CD4-positive, alpha-beta T cell treated with Interleukin-6 at 100 ng/mL for 8 hours (primary cell): ENCODE measurements around the gene BAHCC1.

ENCODE experiments used
- DNase-seq: peaks from one replicate; pipeline ENCODE4 v3.0.0-alpha.2; 2020; ENCODE audit warnings: mixed read lengths, low spot score

BAHCC1 gene

DNA sequence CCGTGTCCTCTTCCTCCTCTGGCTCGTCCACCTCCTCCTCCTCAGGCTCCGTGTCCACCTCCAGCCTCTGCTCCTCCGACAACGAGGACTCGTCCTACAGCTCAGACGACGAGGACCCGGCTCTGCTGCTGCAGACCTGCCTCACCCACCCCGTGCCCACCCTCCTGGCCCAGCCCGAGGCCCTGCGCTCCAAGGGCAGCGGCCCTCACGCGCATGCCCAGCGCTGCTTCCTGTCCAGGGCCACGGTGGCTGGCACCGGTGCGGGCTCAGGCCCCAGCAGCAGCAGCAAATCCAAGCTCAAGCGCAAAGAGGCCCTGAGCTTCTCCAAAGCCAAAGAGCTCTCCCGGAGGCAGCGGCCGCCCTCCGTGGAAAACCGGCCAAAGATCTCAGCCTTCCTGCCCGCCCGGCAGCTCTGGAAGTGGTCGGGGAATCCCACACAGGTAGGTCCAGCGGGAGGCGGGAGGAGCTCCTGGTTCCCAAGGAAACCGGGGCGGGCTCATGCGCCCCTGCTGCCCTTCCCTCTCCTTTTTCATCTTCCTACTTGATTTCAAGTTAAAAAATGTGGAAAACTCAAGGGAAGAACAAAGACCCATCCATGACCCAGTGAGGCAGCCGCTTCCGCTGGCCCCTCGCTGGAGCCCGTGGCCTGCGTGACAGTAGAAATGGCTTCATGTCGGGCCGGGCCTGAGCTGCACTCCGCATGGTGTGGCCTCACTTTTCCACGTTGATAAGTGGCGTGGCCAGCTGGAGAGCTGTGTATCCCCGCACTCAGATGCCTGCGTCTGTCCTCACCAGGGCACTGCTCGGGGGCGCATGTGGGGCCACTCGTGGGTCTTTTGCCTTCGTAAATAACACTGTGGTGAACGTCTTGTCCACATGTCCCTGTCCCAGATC lies 66.6 kb downstream of the BAHCC1 start:
- DNase-seq, result no peak

DNA sequence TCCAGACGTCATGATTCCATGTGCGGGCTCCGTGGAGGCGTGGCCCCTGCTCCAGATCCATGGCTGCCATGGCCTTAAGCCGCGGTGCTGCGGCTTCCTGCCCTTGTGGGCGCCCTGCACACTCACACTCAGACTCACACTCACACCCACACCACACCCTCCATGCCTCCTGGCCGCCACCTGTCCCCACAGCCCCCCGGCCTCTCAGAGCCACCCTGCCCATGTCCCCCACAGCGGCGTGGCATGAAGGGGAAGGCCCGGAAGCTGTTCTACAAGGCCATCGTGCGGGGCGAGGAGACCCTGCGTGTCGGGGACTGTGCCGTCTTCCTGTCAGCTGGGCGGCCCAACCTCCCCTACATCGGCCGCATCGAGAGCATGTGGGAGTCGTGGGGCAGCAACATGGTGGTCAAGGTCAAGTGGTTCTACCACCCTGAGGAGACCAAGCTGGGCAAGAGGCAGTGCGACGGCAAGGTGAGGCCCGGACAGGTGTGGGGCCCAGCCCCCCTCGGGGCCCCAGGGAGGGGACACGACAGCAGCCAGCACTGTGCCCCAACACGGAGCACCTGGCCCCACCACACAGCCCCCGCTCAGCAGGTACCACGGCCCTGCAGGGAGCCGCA lies 67.4 kb downstream of the BAHCC1 start:
- DNase-seq, result no peak

DNA sequence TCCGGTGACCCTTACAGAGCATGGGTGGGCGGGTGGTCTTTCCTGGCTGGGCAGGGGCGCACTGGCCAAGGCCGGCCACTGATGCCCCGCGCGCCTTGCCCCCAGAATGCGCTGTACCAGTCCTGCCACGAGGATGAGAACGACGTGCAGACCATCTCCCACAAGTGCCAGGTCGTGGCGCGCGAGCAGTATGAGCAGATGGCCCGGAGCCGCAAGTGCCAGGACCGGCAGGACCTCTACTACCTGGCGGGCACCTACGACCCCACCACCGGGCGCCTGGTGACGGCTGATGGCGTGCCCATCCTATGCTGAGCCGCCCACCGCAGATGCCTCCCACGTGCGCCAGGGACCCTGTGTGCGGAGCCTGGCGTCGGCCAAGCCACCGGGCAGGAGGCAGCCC lies 68.2 kb downstream of the BAHCC1 start:
- DNase-seq, result no peak

- no peak for DNase-seq
Observed at GRCh38 chr17:81464586-81464985, 69.3 kb downstream of the BAHCC1 start.

DNA sequence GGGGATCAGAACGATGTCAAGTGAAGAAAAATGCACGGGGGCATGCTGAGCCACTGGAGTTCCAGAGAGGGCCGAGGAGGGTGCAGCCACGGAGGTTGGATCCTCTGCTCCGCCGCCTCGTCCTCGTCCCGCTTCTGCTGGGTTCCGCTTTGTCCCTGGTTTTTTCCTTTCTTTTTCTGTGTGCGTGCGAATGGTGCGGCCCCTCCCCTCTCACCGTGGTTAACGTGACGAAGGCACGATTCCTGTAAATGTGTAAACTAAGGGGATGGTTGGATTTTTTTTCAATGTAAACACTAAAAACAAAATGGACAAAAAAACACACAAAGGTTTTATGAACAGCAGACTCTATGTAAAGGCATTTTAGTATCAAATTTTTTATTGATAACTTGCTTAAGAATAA lies 70.7 kb downstream of the BAHCC1 start:
- DNase-seq, result no peak

GRCh38 chr17:81466564-81467472 lies 71.6 kb downstream of the BAHCC1 start:
- no peak for DNase-seq

DNA sequence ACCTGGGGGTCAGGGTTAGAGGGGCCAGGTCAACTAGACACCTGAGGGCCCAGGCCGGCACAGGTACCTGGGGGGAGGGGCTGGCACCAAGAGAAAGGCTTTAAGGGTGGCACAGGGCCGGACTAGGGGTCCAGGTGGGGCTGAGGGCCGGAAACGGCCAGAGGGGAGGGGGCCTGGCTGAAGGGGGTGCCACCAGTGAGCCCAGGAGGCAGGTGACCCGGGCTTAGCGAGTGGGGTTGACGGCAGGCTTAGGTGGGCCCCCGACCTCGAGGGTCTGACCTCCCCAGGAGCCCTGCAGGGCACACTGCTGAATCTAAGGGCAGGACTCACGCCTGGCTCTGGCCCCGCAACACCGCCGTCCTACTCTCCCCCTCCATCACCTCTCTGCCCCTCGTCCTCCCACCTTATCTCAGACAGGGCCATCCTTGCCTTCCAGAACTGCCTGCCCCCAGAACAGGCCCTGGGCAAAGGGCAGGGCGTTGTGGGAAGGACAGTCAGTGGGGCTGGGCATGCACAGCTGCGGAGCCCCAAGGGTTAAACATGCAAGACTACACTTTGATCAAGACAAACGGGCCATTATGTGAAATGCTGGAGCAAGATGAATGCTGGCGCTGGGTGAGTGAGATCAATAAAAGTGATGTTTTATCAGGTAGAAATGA lies 73.0 kb downstream of the BAHCC1 start:
- no peak for DNase-seq

- DNase-seq, result no peak
Observed at GRCh38 chr17:81468770-81469121, 73.5 kb downstream of the BAHCC1 start.

- DNase-seq, result no peak
Observed at GRCh38 chr17:81469266-81469665, 74.0 kb downstream of the BAHCC1 start.

DNA sequence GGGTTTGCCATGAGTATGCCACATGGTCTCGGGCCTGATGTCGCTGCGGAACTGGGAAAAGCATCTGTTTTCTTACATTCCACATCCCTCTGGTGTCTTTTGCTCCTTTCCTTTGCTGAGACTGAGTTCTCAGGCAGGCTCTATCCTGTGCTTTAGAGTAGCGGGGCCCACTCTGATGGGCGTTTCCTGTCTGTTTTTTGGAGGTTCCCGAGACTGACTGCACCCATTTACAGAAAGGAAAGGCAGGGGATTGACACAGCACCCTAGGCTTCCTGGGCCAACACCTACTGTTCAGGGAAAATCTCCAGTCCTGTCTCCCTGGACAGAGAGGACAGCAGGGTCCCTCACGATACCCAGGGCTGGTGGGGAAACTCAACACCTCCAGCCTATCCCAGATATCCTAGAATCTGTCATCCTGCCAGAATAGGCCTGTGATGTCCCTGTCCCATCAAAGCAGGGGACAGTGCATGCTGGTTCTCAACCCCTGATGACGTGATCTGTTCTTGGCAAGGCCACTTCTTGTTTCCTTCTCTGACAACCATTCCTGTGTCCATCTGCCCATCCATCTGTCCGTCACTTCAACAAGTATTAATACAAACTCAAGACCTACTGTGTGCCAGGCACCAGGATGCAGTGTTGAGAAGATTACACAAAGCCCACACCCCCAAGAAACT lies 75.2 kb downstream of the BAHCC1 start:
- no peak for DNase-seq

- no peak for DNase-seq
Observed at GRCh38 chr17:81470944-81471817, 75.9 kb downstream of the BAHCC1 start.

- no peak for DNase-seq
Observed at GRCh38 chr17:81471818-81472456, 76.7 kb downstream of the BAHCC1 start.

DNA sequence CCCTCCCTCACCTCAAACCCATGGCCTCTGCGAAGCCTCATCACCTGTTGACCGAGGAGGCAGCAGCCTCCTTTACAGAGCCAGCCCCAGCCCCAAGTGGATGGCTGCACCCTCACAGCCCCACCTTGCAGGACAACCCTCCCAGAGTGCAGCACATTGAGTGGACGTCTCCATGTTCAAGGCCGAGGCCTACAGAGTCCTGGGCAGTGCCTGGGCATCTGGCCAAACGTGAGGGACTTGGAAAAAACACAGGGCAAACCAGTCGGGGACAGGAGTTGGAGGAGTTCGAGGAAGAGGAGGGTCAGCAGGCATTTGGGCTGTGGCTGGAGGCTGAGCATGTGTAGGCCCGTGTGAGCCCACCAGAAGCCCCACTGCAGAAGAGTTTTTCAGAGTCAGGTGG lies 77.8 kb downstream of the BAHCC1 start:
- DNase-seq, result no peak

GRCh38 chr17:81474958-81475357 lies 79.7 kb downstream of the BAHCC1 start:
- DNase-seq, result no peak

DNA sequence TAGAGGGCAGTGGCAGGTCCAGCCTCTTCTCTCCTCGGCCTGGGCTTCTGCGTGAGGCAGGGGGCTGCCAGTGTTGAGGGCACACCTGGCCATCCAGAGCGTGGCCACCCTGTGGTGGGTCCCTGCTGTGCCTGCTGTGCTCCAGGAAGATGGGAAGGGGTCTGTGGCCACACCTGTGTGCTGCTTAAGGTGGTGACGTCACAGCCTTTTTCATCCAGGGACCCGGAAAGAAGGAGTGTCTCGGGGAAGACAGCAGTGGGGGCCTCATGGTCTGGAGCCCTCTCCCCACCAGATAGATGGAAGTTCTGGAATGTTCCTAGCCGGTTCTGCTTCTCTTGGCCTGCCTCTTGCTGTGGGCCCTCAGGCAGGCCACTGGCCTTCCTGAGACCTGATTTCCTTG lies 80.8 kb downstream of the BAHCC1 start:
- no peak for DNase-seq

GRCh38 chr17:81476635-81477034 lies 81.4 kb downstream of the BAHCC1 start:
- no peak for DNase-seq

GRCh38 chr17:81477173-81477572 lies 81.9 kb downstream of the BAHCC1 start:
- DNase-seq, result no peak

DNA sequence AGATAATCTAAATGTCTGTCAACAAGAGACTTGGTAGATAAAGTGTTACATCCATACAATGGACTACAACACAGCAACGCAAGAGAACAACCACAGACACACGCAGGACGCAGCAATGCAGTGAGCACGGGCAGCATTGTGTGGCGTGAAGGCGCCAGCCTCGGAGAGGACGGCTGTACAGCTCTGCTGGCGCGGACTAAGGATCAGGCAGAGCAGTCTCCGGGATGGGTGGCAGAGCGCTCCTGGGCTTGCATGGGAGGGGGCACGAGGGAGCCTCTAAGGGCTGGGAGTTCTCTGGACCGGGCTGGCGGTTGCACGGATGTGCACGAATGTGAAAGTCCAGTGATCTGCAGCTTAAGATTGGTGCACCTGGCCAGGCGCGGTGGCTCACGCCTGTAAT lies 82.9 kb downstream of the BAHCC1 start:
- no peak for DNase-seq

DNA sequence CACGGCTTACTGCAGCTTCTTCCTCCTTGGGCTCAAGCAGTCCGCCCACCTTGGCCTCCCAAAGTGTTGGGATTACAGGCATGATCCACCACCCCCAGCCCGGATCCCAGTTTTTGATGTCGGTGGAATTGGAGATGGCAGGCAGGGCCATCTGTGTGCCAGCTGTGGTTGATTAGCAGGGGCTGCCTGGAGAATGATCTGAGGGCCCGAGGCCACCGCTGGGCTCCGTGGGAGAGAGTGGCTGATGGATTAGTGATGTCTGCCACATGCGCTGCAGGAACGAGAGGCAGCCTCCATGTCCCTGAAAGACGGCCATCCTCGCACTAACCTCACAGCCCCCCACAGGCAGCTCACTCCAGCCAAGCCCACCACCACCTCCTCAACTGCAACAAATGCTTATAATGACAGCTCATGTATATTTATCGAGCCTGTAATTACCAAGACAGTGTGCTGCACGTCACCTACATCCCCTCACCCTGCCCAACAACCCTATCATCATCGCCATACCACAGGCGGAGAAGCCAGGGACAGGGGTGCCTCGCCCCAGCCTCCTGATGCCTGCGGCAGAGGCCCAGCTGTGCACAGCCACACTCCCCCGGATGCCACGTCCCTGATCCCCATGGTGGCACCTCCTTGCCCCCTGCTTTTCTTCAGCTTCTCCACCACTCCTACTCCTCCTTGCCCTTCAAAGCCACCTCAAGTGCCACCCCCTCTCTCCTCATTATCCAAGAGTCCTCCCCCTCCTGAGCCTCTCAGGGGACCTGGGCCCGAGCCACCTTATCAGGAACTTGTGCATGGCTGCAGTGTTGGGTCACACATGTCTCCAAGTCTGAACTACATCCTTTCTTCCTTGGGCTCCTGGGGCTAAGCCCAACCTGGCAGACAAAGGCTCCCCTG lies 84.2 kb downstream of the BAHCC1 start:
- no peak for DNase-seq
